GM18517 (cell line): ENCODE data around the gene SLC25A25.
"Not testable (repeated sequence)": the region's sequence is repeated elsewhere in the genome, so short reads cannot be mapped to it uniquely, and the experiment has no call there.

ENCODE experiments used
- ATAC-seq: cut with Tn5 transposase; IDR thresholded peaks from one replicate; pipeline ENCODE4 v1.9.1; 2021; ENCODE audit warnings: mild to moderate bottlenecking, moderate library complexity; ENCODE audit not compliant: unreplicated experiment

Gene SLC25A25

DNA sequence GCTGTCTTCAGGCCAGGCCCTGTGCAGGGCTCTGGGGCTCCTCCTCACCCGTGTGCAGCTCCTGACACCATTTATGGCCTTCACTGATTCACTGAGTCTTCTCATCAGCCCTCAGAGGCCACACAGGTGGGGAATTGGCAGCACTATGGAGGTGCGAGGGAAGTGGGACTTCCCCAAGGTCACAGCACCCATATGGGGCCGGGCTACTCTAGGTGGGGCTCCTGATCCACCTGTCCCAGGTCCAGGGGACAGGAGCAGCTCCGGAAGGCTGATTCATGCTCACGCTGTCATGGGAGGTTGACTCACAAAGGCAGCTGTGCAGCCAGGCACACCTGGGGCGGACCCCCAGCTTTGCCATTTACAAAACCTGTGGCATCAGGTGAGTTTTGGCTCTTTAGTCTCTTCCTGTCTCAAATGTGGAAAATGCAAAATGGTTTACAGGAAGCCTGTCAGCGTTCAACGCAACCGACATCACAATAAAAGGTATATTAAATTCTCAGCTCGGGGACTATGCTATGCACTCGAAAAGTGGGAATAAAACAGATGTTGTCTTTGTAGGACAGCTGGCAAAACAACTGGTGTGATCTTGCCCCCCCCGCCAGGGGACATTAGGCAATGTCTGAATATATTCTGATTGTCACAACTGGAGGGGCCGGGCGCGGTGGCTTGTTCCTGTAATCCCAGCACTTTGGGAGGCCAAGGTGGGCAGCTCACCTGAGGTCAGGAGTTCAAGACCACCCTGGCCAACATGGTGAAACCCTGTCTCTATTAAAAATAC, 15.9 kb upstream of the SLC25A25 start:
- ATAC-seq = no peak

DNA sequence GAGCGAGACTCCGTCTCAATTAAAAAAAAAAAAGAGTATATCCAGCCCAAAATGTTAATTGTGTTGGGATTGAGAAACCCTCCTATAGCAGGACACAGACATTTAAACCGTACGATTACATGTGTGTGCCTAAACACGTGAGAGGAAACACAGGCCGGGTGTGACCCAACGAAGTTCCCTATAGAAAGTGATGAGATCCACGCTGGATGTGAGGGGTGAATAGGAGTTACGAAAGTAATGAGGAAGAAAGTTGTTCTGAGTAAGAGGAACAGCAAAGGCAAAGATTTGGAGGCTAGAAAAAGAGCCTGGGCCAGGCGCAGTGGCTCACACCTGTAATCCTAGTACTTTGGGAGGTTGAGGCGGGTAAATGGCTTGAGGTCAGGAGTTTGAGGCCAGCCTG, 14.5 kb upstream of the SLC25A25 start:
- no peak for ATAC-seq

DNA sequence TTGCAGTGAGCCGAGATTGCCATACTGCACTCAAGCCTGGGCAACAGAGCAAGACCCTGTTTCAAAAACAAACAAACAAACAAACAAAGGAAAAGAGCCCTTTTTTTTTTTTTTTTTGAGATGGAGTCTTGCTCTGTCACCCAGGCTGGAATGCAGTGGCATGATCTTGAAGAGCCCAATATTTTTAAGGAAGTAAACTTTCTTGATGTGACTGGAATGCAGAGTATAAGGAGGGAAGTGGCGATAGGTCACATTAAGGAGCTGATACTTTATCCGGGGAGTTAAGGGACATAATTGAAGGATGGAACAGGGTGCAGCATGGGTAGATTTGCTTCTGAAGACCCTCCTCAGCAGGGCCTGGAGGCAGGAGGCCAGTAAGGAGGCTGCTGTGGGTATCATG, 13.9 kb upstream of the SLC25A25 start:
- no peak for ATAC-seq

DNA sequence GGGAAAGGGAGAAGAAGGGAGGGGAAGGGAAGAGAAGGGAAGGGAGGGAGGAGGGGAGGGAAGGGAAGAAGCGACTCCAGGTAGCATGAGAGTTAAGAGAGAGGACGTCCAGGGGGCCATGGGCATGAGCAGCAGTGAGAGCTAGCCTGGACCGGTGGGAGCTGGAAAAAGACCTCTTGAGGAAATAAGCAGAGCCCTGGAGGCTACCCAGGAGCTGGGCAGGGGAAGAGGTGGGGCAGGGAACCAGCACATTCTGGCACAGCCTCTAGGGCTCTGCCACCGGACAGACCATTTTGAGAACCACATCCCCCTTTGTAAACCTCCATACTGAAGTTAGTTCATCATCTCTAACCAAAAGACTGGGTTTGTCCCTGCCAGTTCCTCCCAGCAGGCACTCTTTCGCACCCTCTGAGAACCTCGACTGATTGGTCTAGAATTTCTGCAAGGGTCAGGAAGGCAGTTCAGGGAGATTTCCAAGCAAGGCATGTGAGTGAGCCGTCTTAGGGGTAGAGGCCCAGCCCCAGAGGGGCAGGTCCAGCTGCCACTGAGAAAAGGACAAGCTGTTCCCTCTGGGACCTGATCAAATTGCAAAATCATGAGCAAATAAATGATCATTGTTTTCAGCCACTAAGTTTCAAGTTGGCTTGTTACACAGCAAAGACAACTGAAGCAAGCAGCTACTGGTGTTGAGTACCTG, 12.5 kb upstream of the SLC25A25 start:
- no peak for ATAC-seq

DNA sequence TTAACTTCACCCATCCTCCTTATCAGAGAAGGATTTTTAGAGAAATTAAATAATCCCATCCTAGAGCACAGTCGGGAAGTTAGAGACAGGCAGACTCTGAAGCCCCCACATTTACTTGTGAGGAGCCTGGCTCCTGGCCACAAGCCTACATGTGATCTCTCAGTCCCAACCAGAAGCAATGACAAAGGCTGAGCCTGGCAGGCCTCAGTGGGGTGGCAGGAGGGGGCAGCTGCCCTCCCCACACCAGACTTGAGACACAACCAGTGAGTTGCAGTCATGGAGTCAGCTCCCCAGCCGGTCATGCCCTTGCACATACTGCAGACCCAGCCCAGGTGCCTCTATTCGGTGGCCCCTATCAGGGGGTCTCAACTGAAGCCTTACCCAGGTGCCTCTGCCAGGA, 11.9 kb upstream of the SLC25A25 start:
- ATAC-seq = no peak

DNA sequence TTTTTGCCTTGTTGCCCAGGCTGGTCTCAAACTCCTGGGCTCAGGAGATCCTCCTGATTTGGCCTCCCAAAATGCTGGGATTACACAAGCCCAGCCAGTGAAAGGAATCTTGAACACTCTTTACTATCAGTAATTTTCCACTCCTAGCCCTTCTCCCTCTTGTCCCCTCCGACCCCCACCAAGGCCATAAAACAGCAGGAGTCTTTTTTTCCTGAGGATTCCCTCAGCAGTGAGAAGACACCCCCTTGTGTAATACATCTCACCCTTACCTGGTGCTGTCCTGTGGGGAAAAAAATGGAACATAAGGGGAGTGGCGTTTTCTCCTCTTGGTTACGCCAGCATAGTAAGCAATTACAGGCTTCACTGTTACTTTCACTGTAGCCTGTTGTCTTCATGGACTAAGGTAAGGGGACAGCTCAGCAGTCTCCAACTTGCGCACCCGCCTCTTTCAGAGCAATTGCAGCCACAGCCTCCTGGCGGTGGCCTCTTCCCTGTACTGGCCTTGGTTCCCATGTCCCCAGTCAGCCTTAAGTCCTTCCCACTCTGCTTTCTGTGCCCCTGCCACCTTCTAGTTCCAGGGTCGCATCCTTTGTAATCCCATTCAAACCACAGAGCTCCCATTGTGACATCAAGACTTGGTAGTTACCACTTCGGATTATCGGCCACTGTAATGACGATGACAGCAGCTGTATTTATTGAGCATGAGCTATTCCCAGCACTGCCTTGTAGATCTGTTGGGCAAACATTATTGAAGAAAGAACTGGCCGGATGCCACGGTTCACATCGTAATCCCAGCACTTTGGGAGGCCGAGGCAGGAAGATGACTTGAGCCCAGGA, 10.9 kb upstream of the SLC25A25 start:
- ATAC-seq = no peak

DNA sequence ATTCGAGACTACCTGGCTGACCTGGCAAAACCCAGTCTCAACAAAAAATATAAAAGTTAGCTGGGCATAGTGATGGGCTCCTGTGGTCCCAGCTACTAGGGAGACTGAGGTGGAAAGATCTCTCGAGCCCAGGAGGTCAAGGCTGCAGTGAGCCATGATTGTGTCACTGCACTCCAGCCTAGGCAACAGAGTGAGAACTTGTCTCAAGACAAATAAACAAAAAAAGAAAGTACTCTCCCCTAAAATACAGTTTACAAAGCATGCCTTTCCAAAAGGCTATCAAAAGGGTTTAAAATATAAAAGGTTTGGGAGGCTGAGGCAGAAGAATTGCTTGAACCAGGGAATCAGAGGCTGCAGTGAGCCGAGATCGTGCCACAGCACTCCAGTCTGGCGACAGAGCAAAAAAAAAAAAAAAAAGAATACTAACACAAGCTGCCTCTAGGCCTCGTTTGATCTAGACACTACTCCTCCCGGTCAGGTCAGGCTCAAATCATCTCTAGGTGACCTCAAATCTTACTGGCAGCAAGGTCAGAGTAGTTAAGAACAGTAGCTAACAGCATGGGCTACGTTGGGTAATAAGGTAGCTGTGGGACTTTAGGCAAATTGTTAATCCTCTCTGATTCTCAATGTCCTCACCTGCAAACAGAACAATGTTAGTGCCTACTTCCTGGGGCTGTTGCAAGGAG, 10.2 kb upstream of the SLC25A25 start:
- ATAC-seq = no peak

DNA sequence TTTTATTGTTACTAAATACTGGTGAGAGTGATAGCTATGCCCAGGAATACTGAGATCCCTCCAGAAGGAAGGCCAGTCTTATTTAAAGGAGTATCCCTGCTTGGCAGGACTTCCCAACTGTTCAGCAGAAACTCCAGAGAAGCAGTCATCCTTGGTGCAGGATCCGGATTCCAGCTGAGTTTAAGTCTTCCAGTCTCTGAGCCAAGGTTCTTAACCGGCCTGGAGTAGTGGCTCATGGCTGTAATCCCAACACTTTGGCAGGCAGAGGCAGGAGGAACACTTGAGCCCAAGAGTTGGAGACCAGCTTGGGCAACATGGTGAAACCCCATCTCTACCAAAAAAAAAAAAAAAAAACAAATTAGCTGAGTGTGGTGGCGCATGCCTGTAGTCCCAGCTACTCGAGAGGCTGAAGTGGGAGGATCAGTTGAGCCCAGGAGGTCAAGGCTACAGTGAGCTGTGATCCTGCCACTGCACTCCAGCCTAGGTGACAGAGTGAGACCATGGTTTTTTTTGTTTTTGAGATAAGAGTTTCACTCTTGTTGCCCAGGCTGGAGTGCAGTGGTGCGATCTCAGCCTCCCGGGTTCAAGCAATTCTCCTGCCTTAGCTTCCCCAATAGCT, 8.6 kb upstream of the SLC25A25 start:
- no peak for ATAC-seq

DNA sequence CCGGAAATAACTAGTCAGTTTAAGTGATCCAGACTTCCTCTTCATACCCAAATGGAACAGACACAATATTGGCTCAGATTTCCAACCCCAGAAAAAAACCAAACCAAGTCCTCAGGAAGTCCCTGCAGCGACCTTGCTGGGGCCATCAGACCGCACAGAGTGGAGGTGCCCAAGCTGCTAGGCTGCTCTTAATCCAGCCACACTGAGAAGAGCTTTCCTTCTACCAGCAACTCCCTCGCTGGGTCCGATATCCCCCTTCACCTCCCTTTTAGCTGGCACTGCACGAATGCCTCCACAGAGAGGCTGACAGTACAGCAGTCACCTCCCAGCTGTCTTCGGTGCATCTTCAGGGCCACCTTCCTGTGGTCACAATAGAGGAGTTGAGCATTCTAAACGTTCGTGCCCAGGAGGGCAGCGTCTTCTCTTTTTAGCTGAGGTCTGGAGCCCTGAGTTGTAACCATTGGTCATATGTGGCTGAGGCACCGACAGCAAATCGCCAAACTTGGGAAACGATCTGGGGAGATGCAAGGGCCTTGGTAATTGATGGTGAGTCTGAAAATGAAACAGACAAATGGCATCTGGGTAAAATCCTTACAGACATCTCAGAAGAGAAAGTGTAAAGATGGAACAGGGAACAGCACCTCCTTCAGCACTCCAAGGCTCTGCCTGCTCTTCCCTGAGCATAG, 6.6 kb upstream of the SLC25A25 start:
- ATAC-seq = no peak

DNA sequence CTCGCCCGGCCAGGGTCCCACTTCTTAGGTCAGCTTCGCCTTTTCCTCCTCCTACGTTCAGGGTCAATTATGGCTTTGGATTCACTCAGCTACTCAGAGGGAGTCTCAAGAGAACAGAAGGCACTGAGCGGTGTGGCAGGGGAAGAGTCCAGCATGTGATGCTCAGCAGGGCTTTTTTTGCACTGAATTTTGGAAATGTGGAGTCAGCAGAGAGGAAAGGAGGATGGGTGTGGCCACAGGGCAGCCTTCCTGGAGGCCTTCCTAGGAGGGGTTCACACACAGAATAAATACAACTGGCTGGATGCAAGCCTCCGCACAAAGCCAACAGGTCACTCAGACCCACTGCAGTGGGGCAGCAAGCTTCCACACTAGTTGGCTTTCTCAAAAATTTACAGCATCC, 5.8 kb upstream of the SLC25A25 start:
- ATAC-seq = no peak

DNA sequence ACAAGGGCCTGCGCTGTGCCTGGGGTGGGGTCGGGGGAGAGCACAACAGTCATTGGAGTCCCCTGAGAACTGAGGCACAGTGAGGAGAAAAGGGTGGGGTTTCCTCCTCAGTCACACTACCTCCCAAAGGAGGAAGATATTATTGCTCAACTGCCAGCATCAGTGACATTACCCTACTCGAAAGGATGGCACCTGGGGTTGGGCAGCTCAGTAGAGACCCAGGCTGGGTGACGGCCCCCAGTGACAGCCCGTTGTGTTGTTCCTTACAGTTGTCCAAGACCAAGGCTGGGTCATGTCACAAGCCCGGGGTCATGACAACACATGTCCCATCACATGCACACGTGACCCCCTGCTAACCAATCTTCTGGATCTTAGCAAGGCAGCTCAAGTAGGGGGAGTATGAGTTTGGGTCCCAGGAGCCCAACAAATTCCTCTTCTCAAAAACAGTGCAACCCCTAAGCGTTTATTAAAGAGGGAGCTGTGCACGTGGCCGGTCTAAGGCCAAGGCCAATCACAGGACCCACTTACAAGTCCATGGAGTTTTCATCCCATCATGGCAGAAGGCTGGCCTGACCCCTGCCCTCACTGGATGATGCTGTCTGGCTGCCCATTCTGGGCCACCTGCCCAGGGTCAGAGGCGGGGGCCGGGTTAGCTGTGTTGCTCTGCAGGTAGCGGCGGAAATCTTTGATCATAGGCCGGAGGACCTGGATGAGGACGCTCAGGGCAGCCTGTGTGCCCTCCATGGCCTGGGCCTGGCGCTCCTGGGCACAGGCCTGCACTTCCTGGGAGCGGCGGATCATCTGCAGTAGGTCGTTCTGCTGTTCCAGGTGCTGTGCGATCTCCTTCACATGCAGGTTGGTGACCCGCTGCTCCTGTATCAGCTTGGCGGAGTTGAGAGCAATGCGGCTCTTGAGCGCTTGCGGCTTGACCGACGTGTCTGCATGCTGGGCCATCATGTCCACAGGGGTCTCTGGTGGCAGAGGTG, 4.9 kb upstream of the SLC25A25 start:
- ATAC-seq = no peak

DNA sequence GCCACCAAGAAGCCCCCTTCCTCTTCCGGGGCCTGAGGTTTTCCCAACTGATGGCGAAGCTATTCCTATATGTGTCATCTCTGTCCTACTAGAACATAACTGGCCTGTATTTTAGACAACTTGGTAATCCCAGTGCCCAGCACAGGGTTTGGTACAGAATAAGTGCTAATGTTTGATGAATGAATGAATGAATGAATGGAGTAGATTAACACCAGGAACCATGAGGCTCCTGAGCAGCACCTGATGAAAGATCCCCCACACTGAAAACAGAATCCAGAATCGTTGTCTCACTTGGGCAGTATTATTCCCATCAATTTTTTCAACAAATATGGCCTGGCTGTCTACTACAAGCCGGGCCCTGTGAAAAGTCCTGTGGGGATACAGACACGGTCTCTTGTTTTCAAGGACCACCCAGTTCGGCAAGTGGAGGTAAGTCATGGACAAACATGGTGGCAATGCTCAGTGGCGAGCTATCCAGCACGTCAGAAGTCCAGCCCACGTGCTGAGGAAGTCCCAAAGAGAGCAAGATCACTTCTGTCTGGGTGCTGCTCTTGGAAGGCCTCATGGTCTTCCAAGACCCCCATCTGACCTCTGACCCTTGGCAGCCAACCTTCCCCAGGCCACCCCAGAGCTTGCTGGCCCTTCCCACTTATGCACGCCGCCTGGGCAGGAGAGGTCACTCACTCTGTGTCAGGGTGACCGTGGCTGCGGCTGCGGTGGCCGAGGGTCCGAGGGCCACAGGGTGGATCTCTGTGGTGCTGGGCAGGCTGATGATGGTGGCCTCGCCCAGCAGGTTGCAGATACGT, 1.9 kb upstream of the SLC25A25 start:
- ATAC-seq = no peak

DNA sequence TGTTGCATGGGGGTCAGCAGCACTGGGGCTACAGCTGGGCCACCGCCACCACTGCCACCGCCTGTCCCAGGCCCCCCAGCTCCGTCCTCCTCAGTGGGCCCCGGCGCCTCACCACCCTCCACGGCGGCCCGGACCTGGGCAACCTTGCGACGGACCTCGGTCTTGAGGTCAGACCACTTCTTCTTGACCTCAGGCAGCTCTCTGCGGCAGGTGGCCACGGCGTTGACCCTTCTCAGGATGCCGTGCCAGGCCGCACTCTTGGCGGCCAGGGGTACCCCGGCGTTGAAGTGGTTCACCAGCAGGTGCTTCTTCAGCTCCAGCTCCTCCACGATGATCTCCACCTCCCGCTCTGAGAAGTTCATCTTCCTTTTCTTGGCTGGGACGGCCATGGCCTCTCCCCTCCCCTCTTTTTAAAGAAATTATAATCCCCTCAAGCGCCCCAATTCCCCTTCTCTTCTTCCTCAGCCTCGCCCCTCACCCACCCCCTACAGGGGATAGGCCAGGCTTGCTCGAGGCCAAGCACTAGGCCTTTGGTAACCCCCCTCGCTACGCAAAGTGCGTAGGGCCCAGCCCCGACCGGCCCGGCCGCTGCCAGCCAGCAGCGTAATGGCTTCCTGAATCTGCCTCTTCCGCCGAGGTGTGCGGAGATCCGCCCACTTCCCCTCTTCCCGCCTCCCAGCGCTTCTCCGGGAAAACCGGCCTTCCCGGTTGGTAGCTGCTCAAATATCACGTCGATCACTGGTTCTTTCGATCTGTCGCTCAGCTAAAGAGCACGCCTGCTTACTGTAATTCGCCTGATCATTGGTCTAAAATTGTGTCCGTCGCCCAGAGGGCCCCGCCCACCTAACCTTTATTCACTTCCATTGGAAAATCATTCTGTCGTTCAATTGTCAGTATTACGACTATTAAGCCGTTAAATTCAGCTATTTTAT, 1.1 kb upstream of the SLC25A25 start, which contains the start of gene NAIF1:
Gene NAIF1 (minus strand): TSS at position 608 of the 932 bp plus-strand sequence. CDS start 219 bp downstream, at position 389.
- peak; percentile 74 for ATAC-seq

DNA sequence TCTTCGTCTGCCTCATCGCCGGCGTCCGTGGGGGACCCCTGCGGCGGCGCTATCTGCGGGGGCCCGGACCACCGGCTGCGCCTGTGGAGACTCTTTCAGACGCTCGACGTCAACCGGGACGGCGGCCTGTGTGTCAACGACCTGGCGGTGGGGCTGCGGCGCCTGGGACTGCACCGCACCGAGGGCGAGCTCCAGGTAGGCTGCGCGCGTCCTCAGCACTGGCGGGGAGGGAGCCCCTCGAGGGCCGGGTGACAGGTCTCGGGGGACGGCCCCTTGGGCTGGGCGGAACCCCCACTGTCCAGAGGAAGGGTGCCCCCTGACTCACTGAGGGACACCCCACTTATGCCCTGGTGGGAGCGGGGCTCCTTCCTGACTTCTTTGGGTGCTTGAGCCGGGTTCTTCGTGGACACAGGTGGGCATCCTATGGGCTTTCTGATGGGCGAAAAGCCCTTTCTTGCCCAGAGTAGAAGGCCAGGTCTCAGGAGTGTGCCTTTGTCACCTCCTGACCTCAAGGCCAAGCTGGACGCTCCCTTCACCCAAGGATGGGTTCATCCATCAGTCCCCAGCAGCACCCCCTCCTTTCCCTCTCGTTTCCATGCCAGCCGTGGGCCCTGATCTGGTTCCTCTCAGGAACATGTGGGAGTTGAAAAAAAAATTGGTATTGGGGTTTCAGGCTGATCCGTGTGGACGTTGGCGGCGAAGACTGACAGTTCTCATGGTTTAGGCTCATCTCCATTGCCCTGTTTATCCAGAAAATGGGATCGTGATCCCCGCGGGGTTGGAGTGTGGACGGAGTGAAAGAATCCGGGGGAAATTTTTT, 564 bp downstream of the SLC25A25 start:
- ATAC-seq = peak; percentile 7

DNA sequence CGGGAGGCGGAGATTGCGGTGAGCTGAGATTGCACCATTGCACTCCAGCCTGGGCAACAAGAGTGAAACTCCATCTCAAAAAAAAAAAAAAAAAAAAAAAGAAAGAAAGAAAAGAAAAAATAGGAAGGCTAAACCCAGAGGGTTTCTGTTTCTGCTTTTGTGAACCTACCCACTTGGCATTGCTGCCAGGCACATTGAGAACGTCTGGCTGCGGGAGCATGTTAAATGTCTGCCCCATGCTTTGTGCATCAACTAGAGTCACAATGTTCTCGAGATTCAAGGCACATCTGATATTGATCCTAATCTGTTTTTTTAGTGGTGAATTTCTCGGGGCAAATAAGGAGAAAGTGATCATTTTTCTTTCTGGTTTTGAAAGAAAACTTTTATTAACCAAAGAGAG, 2.8 kb downstream of the SLC25A25 start:
- ATAC-seq = no peak

DNA sequence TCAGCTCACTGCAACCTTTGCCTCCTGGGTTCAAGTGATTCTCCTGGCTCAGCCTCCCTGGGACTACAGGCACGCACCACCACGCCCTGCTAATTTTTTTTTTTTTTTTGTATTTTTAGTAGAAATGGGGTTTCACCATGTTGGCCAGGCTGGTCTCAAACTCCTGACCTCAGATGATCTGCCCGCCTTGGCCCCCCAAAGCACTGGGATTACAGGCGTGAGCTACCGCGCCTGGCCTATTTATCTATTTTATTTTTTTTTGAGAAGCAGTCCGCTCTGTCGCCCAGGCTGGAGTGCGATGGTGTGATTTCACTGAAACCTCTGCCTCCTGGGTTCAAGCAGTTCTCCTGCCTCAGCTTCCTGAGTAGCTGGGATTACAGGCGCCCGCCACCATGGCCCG, 3.4 kb downstream of the SLC25A25 start:
- not testable (repeated sequence) for ATAC-seq
